Naive thymus-derived CD8-positive, alpha-beta T cell (primary cell): ENCODE data around the gene AFF3. TPM values are rescaled to one million over a fixed set of nuclear protein-coding genes. Genes with fewer than 3 reads are reported as not detected.
"Not testable (repeated sequence)": the region's sequence is repeated elsewhere in the genome, so short reads cannot be mapped to it uniquely, and the experiment has no call there.

ENCODE experiments used
- ATAC-seq, 2 donors: fragments of 150-1000 bp; cut with Tn5 transposase in 1 of 2; sonication (Bioruptor Pico), chemical (Tn5 transposase) in 1 of 2; 1 replicate in 1 of 2; 2 replicates in 1 of 2; pipeline ENCODE4 v1.10.0; 2021; ENCODE audit warnings: mild to moderate bottlenecking in 2 of 2, moderate library complexity in 2 of 2
- POLR2A ChIA-PET: fragments of 350-600 bp; sonication (Branson Sonifier 250); formaldehyde crosslinking; loops from one replicate; lab custom pipeline; 2021; ENCODE audit warnings: antibody characterized with exemption; lab: Charles Lee
- DNase-seq, 10 donors: peaks; one replicate each; pipeline versions ENCODE4 v3.0.0 to v3.0.0-alpha.2; 2020 to 2022
- H3K27ac Mint-ChIP-seq, 10 donors: one replicate each; pipeline ENCODE4 v1.8.0; 2020 to 2022; ENCODE audit warnings: mild to moderate bottlenecking in 10 of 10, mixed read lengths in 10 of 10, moderate library complexity in 4 of 10, inconsistent platforms in 1 of 10
- H3K27me3 Mint-ChIP-seq, 5 donors: one replicate each; pipeline ENCODE4 v1.8.0; 2021 to 2022; ENCODE audit warnings: mixed read lengths in 5 of 5
- H3K36me3 Mint-ChIP-seq, 3 donors: one replicate each; pipeline ENCODE4 v1.8.0; 2020 to 2022; ENCODE audit warnings: mixed read lengths in 3 of 3, mild to moderate bottlenecking in 2 of 3, inconsistent platforms in 1 of 3
- H3K4me1 Mint-ChIP-seq, 4 donors: one replicate each; pipeline ENCODE4 v1.8.0; 2021 to 2022; ENCODE audit warnings: mixed read lengths in 4 of 4
- H3K4me3 Mint-ChIP-seq, 10 donors: one replicate each; pipeline ENCODE4 v1.8.0; 2020 to 2022; ENCODE audit warnings: mild to moderate bottlenecking in 10 of 10, mixed read lengths in 10 of 10, moderate library complexity in 6 of 10, inconsistent platforms in 1 of 10
- H3K9me3 Mint-ChIP-seq, 9 donors: one replicate each; pipeline ENCODE4 v1.8.0; 2020 to 2022; ENCODE audit warnings: mixed read lengths in 9 of 9, mild to moderate bottlenecking in 3 of 9, inconsistent platforms in 1 of 9, moderate library complexity in 1 of 9
- polyA plus RNA-seq, 3 donors: library from polyadenylated mRNA; unstranded; fragments of 300-500 nt; fragmentation: Illumina TruSeq; gene quantifications; one replicate each; pipeline ENCODE4 v1.2.3, GENCODE V29; 2021
- total RNA-seq, 8 experiments: library from RNA in 2 of 8; stranded (reverse) in 2 of 8; gene quantifications; one replicate each; pipeline ENCODE4 v1.2.3 and lab custom pipeline; 2021 to 2026

The AFF3 gene
- total and polyA plus RNA-seq, 5 experiments from 2014 or later = 0.50 to 11.9 (median 2.8) TPM

DNA sequence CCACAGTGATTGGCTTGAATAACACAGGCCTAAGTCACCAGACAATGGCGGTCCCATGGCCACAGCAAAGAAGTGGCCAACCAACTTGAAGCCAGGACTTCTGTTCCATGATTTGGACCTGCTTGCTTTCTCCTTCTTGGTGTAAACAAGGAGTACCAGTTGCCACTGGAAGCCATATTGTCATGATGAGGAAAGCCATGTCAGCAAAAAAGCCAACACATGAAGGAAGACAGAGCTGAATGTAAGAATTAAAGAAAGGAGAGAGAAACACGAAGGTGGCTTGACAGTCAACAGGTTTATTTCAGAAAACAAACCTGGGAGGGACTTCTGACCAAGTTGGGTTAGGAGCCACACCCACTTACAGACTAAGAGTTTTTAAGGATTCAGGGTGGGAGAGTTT lies 620.2 kb downstream of the AFF3 start:
- ATAC-seq = no peak
- Mint-ChIP-seq H3K27ac (no peak overlapping the region), H3K4me1 (no peaks in the 10 kb centered on the region), H3K27me3 (peaks cover 3 to 27% (median 9%) of the 10 kb centered on the region in 5 donors), H3K9me3 (no peaks in the 10 kb centered on the region), H3K36me3 (no peaks in the 10 kb centered on the region), H3K4me3 (no peak overlapping the region)
- no peak for DNase-seq
- POLR2A ChIA-PET = no interaction called here

DNA sequence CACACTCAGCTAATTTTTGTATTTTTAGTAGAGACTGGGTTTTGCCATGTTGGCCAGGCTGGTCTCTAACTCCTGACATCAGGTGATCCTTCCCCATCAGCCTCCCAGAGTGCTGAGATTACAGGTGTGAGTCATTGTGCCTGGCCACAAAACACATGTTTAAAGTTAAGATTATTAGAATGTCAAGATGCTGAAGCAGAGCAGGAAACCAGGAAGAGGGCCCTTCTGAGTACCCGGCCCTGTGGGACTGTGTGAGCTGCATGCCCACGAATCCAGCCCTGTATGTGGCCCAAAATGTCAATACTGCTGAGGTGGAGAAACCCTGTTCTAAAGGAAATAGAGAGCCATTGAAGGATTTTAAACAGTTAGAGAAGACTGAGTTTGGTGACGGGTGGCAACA lies 621.6 kb downstream of the AFF3 start:
- no peak for DNase-seq
- Mint-ChIP-seq H3K4me1 (no peaks in the 10 kb centered on the region), H3K27me3 (peaks cover 3 to 27% (median 11%) of the 10 kb centered on the region in 5 donors), H3K27ac (no peak overlapping the region), H3K36me3 (no peaks in the 10 kb centered on the region), H3K4me3 (no peak overlapping the region), H3K9me3 (no peaks in the 10 kb centered on the region)
- POLR2A ChIA-PET = no interaction called here
- no peak for ATAC-seq

DNA sequence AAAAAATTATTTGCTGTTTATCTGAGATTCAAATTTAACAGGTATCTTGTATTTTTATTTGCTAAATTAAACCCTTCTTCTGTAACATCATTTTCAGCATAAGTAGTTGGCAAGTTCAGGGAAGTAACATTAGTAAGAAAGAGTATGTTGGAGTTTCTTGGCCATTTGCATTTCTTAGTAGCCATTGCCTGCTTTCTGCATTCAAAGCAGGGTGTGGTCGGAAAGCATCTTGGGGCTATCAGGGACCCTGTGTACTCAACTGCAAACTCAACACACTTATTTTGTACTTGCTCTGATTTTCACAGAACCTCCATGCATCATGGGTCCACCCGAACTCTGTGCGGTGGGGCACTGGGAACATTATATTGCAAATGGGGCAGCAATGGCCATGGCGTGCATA lies 622.2 kb downstream of the AFF3 start:
- ATAC-seq (no peak), DNase-seq (no peak)
- Mint-ChIP-seq H3K4me3 (no peak overlapping the region), H3K27me3 (peaks cover 3 to 27% (median 11%) of the 10 kb centered on the region in 5 donors), H3K4me1 (no peaks in the 10 kb centered on the region), H3K27ac (no peak overlapping the region), H3K9me3 (no peaks in the 10 kb centered on the region), H3K36me3 (no peaks in the 10 kb centered on the region)
- POLR2A ChIA-PET = no interaction called here

DNA sequence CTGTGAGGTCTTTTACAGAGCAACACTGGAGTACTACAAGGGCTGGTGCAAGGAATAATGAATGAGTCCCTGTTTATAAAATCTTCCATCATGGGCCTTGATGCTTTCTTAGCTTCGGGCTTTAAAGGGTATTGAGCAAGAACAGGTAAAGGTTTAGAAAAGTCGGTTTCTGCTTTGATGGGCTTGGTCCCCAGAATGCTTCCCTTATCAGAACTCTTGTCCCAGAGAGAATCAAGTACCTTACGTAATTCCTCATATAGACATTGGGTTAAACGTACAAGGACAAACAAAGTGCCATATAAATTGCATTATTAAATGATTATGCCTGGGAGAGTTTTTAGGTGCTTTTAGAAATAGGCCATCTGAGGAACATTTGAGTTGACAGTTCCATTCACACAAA lies 628.0 kb downstream of the AFF3 start:
- no peak overlapping the region for H3K27ac Mint-ChIP-seq
- no peaks in the 10 kb centered on the region for H3K9me3 Mint-ChIP-seq
- no peak overlapping the region for H3K4me3 Mint-ChIP-seq
- POLR2A ChIA-PET = no interaction called here
- no peaks in the 10 kb centered on the region for H3K36me3 Mint-ChIP-seq
- no peak for DNase-seq
- no peaks in the 10 kb centered on the region for H3K4me1 Mint-ChIP-seq
- H3K27me3 Mint-ChIP-seq = peaks cover 1 to 17% (median 10%) of the 10 kb centered on the region in 5 donors
- ATAC-seq = no peak

DNA sequence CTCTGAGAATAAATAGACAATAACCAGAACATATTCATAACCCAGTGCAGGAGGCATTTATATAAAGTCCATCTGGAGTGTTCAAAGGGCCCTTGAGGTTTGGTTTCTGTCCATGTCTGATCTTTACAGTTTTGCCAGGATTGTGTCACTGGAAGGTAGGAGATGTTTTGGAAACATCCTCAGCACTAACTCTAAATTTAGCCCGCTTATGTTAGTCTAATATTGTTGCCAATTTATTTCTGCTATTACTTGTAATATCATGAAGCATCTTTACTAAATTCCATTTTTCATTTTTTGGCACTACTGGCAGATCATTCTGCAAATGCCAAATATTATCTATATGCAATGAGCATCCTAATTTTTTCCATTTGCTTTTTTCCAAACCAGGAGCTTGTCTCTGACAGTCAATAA lies 630.2 kb downstream of the AFF3 start:
- no peaks in the 10 kb centered on the region for H3K4me1 Mint-ChIP-seq
- POLR2A ChIA-PET = no interaction called here
- H3K9me3 Mint-ChIP-seq = no peaks in the 10 kb centered on the region
- no peaks in the 10 kb centered on the region for H3K36me3 Mint-ChIP-seq
- ATAC-seq (no peak), DNase-seq (no peak)
- no peak overlapping the region for H3K27ac Mint-ChIP-seq
- peaks cover 0 to 6% (median 1%) of the 10 kb centered on the region in 5 donors for H3K27me3 Mint-ChIP-seq
- H3K4me3 Mint-ChIP-seq = no peak overlapping the region

DNA sequence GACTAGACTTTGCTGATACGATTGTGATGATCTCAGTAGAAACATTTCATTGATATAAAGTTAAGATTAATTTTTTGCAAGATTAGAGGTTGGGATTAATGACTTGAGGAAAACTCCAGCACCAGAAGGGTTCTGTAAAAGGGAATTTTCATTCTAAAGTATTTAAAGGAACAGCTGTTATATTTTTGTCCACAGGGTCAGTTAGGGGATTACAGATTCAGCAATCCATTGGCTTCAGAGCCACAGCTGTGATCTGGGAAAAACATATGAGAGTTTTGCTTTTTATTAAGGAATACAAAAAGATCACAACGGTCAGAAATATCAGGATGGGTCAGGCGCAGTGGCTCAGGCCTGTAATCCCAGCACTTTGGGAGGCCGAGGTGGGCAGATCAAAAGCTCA lies 633.0 kb downstream of the AFF3 start:
- peaks cover 0 to 2% (median 1%) of the 10 kb centered on the region in 5 donors for H3K27me3 Mint-ChIP-seq
- ATAC-seq = no peak
- no peak overlapping the region for H3K27ac Mint-ChIP-seq
- DNase-seq = no peak
- H3K4me3 Mint-ChIP-seq = no peak overlapping the region
- no peaks in the 10 kb centered on the region for H3K9me3 Mint-ChIP-seq
- no peaks in the 10 kb centered on the region for H3K36me3 Mint-ChIP-seq
- POLR2A ChIA-PET = no interaction called here
- H3K4me1 Mint-ChIP-seq = peaks cover 0 to 5% (median 0%) of the 10 kb centered on the region in 4 donors

DNA sequence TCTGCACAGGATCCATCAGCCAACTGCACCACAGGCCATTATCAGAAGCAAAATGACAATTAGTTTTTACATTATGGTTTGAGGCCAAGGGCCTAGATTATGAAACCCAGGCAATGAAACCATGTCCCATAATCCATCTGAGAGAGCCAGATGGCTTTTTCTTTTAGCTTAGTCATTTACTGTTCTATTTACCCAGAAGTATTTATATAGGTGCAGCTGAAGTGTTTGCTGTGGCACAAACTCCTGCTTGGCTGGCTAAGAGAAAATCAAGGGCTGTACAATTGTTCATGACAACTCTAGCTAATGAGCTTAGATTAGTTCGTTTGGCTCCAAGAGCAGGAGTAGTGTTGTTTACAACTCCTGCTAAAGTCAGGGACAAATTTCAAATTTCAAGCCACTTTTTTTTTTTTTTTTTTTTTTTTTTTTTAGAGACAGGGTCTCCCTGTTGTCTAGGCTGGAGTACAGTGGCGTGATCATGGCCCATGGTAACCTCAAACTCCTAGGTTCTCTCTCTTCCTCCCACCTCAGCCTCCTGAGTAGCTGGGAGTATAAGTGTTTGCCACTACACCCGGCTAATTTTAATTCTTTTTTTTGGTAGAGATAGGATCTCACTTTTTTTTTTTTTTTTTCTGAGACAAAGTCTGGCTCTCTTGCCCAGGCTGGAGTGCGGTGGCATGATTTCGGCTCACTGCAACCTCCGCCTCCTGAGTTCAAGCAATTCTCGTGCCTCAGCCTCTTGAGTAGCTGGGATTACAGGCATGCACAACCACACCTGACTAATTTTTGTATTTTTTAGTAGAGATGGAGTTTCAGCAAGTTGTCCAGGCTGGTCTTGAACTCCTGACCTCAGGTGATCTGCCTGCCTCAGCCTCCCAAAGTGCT lies 634.2 kb downstream of the AFF3 start:
- Mint-ChIP-seq H3K27me3 (peaks cover 0 to 2% (median 1%) of the 10 kb centered on the region in 5 donors), H3K9me3 (no peaks in the 10 kb centered on the region), H3K4me1 (peaks cover 0 to 5% (median 0%) of the 10 kb centered on the region in 4 donors), H3K36me3 (no peaks in the 10 kb centered on the region), H3K4me3 (no peak overlapping the region), H3K27ac (no peak overlapping the region)
- no peak for DNase-seq
- POLR2A ChIA-PET = no interaction called here
- no peak for ATAC-seq

DNA sequence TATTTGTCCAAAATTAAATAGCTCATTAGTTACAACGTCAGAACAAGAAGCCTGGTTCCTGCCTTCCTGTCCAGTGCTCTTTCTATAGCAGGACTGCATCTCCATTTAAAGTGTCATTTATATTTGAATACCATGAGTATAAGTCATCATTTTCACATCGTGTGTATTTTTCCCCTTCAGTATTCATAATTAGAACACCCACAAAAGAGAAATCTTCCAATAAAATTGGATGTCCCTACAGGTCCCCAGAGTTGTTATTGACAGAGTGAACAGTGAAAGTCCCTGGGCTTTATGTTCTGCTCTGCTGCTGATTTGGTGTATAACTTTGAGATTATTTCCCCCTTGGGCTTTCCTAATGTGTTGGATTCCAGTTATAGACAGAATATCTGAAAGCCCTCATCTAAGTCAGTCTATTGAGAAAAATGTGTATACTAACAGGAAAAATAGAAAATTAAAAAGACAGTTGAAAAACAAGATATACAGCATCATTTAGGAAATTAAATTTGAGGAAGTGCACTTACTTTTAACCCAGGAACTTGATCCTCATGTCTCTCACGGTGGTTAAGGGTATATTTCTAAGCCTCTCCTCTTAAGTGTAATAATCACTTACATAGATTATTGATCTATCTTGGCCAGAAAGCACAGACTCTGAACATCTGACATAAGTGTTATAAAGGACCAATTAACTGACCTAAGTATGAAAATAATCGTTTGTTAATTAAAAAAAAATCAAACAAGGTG lies 637.4 kb downstream of the AFF3 start:
- no peak for ATAC-seq
- Mint-ChIP-seq H3K4me1 (peaks cover 0 to 5% (median 0%) of the 10 kb centered on the region in 4 donors), H3K27me3 (peaks cover 0 to 11% (median 4%) of the 10 kb centered on the region in 5 donors), H3K4me3 (no peak overlapping the region), H3K9me3 (no peaks in the 10 kb centered on the region), H3K27ac (peak overlapping the region in 1 of 10 donors; percentile 9), H3K36me3 (no peaks in the 10 kb centered on the region)
- POLR2A ChIA-PET = no interaction called here
- DNase-seq = no peak

DNA sequence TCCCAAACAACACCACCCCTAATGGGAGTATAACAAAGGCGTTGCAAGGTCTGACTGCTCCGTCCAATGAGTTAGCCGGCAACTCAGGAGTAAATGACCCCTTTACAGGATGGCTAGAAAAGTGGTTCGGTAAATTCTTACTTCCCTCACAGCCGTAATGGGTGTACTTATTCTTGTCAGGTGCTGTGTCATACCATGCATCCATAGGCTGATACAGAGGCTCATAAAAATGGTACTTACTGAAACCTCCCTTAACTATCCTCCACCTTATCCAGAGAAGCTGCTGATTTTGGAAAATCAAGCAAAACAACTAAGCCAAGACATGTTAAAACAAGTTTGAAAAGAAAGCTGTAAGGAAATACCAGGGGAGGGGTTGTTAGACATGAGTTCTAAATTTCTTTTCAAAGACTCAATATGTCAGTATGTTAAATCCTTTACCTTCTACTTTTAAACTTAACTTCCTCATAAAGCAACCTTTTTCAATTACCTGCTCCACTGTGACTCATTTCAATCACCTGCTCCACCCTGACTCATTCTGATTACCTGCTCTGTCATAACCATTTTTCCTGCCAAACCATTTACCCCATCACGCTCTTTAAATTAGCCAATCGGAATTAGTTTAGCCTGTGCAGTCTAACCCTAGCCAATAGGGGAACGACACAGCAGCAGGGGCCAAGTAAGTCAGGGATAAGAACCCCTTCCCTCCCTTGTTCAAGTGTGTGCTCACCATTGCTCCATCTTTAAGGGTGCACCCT lies 638.6 kb downstream of the AFF3 start:
- DNase-seq, POLR2A ChIA-PET: not testable (repeated sequence)

DNA sequence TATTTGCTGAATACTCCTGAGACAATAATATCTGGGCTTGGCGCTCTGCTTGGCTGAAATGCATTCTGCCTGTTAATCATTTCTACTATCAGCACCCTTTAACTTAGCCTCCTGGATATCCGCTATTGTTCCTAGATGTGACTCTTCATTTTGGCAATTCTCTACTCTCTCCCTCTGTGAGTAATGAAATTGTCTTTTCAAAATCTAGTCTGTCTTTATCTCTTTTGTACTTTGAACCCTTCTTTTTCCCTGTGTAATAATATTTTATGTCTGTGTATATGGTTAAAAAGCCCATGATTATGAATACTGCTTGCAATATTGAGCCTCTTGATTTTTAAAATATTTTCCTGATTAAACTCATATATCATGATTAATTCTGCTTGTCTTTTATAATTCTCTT lies 646.4 kb downstream of the AFF3 start:
- Mint-ChIP-seq H3K4me1 (peaks cover 0 to 3% (median 1%) of the 10 kb centered on the region in 4 donors), H3K36me3 (no peaks in the 10 kb centered on the region), H3K9me3 (no peaks in the 10 kb centered on the region), H3K27ac (peak overlapping the region in 2 of 10 donors; percentile 2 to 10), H3K4me3 (no peak overlapping the region), H3K27me3 (peaks cover 9 to 34% (median 23%) of the 10 kb centered on the region in 5 donors)
- no peak for DNase-seq
- no peak for ATAC-seq
- POLR2A ChIA-PET = no interaction called here

More for the DNA sequence above, 638.6 kb downstream of the AFF3 start:
- H3K4me1 Mint-ChIP-seq, H3K4me3 Mint-ChIP-seq, H3K36me3 Mint-ChIP-seq, H3K9me3 Mint-ChIP-seq, ATAC-seq: not testable (repeated sequence)
- peaks cover 5 to 23% (median 15%) of the 10 kb centered on the region in 5 donors for H3K27me3 Mint-ChIP-seq
- peak overlapping the region in 1 of 10 donors; percentile 34 for H3K27ac Mint-ChIP-seq
